Central memory CD8-positive, alpha-beta T cell (primary cell): ENCODE measurements around the gene ADAMTSL3.

ENCODE experiments used
- ATAC-seq: fragments of 150-1000 bp; cut with Tn5 transposase; replicated peaks from 2 replicates; pipeline ENCODE4 v1.10.0; 2022; ENCODE audit warnings: mild to moderate bottlenecking, moderate FRiP score, moderate number of reproducible peaks; ENCODE audit not compliant: poor library complexity, severe bottlenecking; ENCODE audit errors: extremely low read depth
- DNase-seq, 2 donors: peaks; one replicate each; pipeline ENCODE4 v3.0.0; 2021; ENCODE audit warnings: low spot score in 2 of 2
- H3K27ac Mint-ChIP-seq: one replicate; pipeline ENCODE4 v1.8.0; 2022; ENCODE audit warnings: low read depth, mild to moderate bottlenecking, moderate library complexity, mixed read lengths
- H3K27me3 Mint-ChIP-seq: one replicate; pipeline ENCODE4 v1.8.0; 2022; ENCODE audit warnings: mixed read lengths
- H3K36me3 Mint-ChIP-seq: one replicate; pipeline ENCODE4 v1.8.0; 2022; ENCODE audit warnings: mild to moderate bottlenecking, moderate library complexity, mixed read lengths; ENCODE audit not compliant: insufficient read depth
- H3K4me1 Mint-ChIP-seq: one replicate; pipeline ENCODE4 v1.8.0; 2022; ENCODE audit warnings: mixed read lengths
- H3K4me3 Mint-ChIP-seq: one replicate; pipeline ENCODE4 v1.8.0; 2022; ENCODE audit warnings: mild to moderate bottlenecking, moderate library complexity, mixed read lengths
- H3K9me3 Mint-ChIP-seq: one replicate; pipeline ENCODE4 v1.8.0; 2022; ENCODE audit warnings: mixed read lengths

The ADAMTSL3 gene

GRCh38 chr15:83716605-83717004 is 62.7 kb downstream of the ADAMTSL3 start:
- Mint-ChIP-seq H3K4me1 (no peaks in the 10 kb centered on the region), H3K36me3 (no peaks in the 10 kb centered on the region), H3K27me3 (peaks cover 10% of the 10 kb centered on the region), H3K9me3 (peaks cover 6% of the 10 kb centered on the region), H3K4me3 (no peak overlapping the region), H3K27ac (no peak overlapping the region)
- ATAC-seq (no peak), DNase-seq (no peak)

- Mint-ChIP-seq H3K27me3 (peaks cover 10% of the 10 kb centered on the region), H3K4me3 (no peak overlapping the region), H3K27ac (no peak overlapping the region), H3K9me3 (peaks cover 6% of the 10 kb centered on the region), H3K36me3 (no peaks in the 10 kb centered on the region), H3K4me1 (no peaks in the 10 kb centered on the region)
- no peak for ATAC-seq
- no peak for DNase-seq
Measured at GRCh38 chr15:83717010-83717409, 63.1 kb downstream of the ADAMTSL3 start.

- peaks cover 5% of the 10 kb centered on the region for H3K9me3 Mint-ChIP-seq
- no peaks in the 10 kb centered on the region for H3K4me1 Mint-ChIP-seq
- no peak overlapping the region for H3K4me3 Mint-ChIP-seq
- DNase-seq (no peak), ATAC-seq (no peak)
- no peak overlapping the region for H3K27ac Mint-ChIP-seq
- peaks cover 7% of the 10 kb centered on the region for H3K27me3 Mint-ChIP-seq
- peaks cover 2% of the 10 kb centered on the region for H3K36me3 Mint-ChIP-seq
Measured at GRCh38 chr15:83720468-83720867, 66.5 kb downstream of the ADAMTSL3 start.

GRCh38 chr15:83721031-83721430 is 67.1 kb downstream of the ADAMTSL3 start:
- Mint-ChIP-seq H3K4me1 (no peaks in the 10 kb centered on the region), H3K4me3 (no peak overlapping the region), H3K36me3 (peaks cover 2% of the 10 kb centered on the region), H3K27me3 (peaks cover under 1% of the 10 kb centered on the region), H3K27ac (no peak overlapping the region), H3K9me3 (no peaks in the 10 kb centered on the region)
- ATAC-seq (no peak), DNase-seq (no peak)

- peaks cover 4% of the 10 kb centered on the region for H3K9me3 Mint-ChIP-seq
- no peak for DNase-seq
- H3K27me3 Mint-ChIP-seq: no peaks in the 10 kb centered on the region
- no peak overlapping the region for H3K27ac Mint-ChIP-seq
- ATAC-seq: no peak
- no peaks in the 10 kb centered on the region for H3K4me1 Mint-ChIP-seq
- H3K36me3 Mint-ChIP-seq: peaks cover 2% of the 10 kb centered on the region
- no peak overlapping the region for H3K4me3 Mint-ChIP-seq
Measured at GRCh38 chr15:83721981-83722380, 68.1 kb downstream of the ADAMTSL3 start.

- Mint-ChIP-seq H3K4me1 (no peaks in the 10 kb centered on the region), H3K9me3 (peaks cover 5% of the 10 kb centered on the region), H3K27ac (no peak overlapping the region), H3K27me3 (no peaks in the 10 kb centered on the region), H3K36me3 (peaks cover 2% of the 10 kb centered on the region), H3K4me3 (no peak overlapping the region)
- DNase-seq: no peak
- no peak for ATAC-seq
Measured at GRCh38 chr15:83723216-83723615, 69.3 kb downstream of the ADAMTSL3 start.

GRCh38 chr15:83732196-83732595 is 78.3 kb downstream of the ADAMTSL3 start:
- Mint-ChIP-seq H3K27me3 (no peaks in the 10 kb centered on the region), H3K27ac (no peak overlapping the region), H3K9me3 (peaks cover 8% of the 10 kb centered on the region), H3K36me3 (no peaks in the 10 kb centered on the region), H3K4me1 (no peaks in the 10 kb centered on the region), H3K4me3 (no peak overlapping the region)
- DNase-seq: no peak
- ATAC-seq: no peak

GRCh38 chr15:83732770-83733169 is 78.8 kb downstream of the ADAMTSL3 start:
- no peak for ATAC-seq
- Mint-ChIP-seq H3K9me3 (peaks cover 8% of the 10 kb centered on the region), H3K4me3 (no peak overlapping the region), H3K4me1 (no peaks in the 10 kb centered on the region), H3K36me3 (no peaks in the 10 kb centered on the region), H3K27ac (no peak overlapping the region), H3K27me3 (no peaks in the 10 kb centered on the region)
- no peak for DNase-seq

- no peaks in the 10 kb centered on the region for H3K27me3 Mint-ChIP-seq
- no peaks in the 10 kb centered on the region for H3K36me3 Mint-ChIP-seq
- no peak for DNase-seq
- no peak for ATAC-seq
- no peak overlapping the region for H3K4me3 Mint-ChIP-seq
- H3K27ac Mint-ChIP-seq: no peak overlapping the region
- peaks cover 8% of the 10 kb centered on the region for H3K9me3 Mint-ChIP-seq
- H3K4me1 Mint-ChIP-seq: no peaks in the 10 kb centered on the region
Measured at GRCh38 chr15:83733206-83733605, 79.3 kb downstream of the ADAMTSL3 start.

GRCh38 chr15:83733691-83734090 is 79.8 kb downstream of the ADAMTSL3 start:
- Mint-ChIP-seq H3K9me3 (peaks cover 8% of the 10 kb centered on the region), H3K27ac (no peak overlapping the region), H3K4me1 (no peaks in the 10 kb centered on the region), H3K4me3 (no peak overlapping the region), H3K36me3 (no peaks in the 10 kb centered on the region), H3K27me3 (no peaks in the 10 kb centered on the region)
- DNase-seq (no peak), ATAC-seq (no peak)

GRCh38 chr15:83734487-83734886 is 80.6 kb downstream of the ADAMTSL3 start:
- ATAC-seq: no peak
- H3K4me3 Mint-ChIP-seq: no peak overlapping the region
- peaks cover 3% of the 10 kb centered on the region for H3K9me3 Mint-ChIP-seq
- no peaks in the 10 kb centered on the region for H3K36me3 Mint-ChIP-seq
- no peaks in the 10 kb centered on the region for H3K27me3 Mint-ChIP-seq
- DNase-seq: no peak
- no peak overlapping the region for H3K27ac Mint-ChIP-seq
- H3K4me1 Mint-ChIP-seq: no peaks in the 10 kb centered on the region

GRCh38 chr15:83739629-83740028 is 85.7 kb downstream of the ADAMTSL3 start:
- ATAC-seq: no peak
- no peaks in the 10 kb centered on the region for H3K36me3 Mint-ChIP-seq
- H3K4me3 Mint-ChIP-seq: no peak overlapping the region
- no peaks in the 10 kb centered on the region for H3K9me3 Mint-ChIP-seq
- no peak for DNase-seq
- H3K4me1 Mint-ChIP-seq: no peaks in the 10 kb centered on the region
- H3K27ac Mint-ChIP-seq: no peak overlapping the region
- no peaks in the 10 kb centered on the region for H3K27me3 Mint-ChIP-seq

- Mint-ChIP-seq H3K4me1 (no peaks in the 10 kb centered on the region), H3K36me3 (no peaks in the 10 kb centered on the region), H3K27me3 (no peaks in the 10 kb centered on the region), H3K4me3 (no peak overlapping the region), H3K27ac (no peak overlapping the region), H3K9me3 (no peaks in the 10 kb centered on the region)
- DNase-seq (no peak), ATAC-seq (no peak)
Measured at GRCh38 chr15:83745771-83746170, 91.8 kb downstream of the ADAMTSL3 start.

GRCh38 chr15:83746231-83746630 is 92.3 kb downstream of the ADAMTSL3 start:
- Mint-ChIP-seq H3K4me1 (no peaks in the 10 kb centered on the region), H3K9me3 (no peaks in the 10 kb centered on the region), H3K4me3 (no peak overlapping the region), H3K36me3 (no peaks in the 10 kb centered on the region), H3K27ac (no peak overlapping the region), H3K27me3 (no peaks in the 10 kb centered on the region)
- DNase-seq (no peak), ATAC-seq (no peak)
